T-helper 1 cell treated with Interleukin-12 subunit alpha and Interleukin-12 subunit beta and Interleukin-4 antibody, amounts not matched to agents 30 ng/mL and 1 ng/mL, for 36 hours (primary cell): ENCODE data around the gene SCAPER. TPM values are rescaled to one million over a fixed set of nuclear protein-coding genes. Genes with fewer than 3 reads are reported as not detected.

ENCODE experiments used
- intact Hi-C: fragments of 100-400 bp; cut with micrococcal nuclease; formaldehyde crosslinking; loops from one replicate; pipeline ENCODE4 v1.15.1; 2024
- total RNA-seq: library from RNA; stranded (reverse); gene quantifications from 2 replicates; pipeline ENCODE4 v1.2.3, GENCODE V29; 2022

Gene SCAPER
- total RNA-seq, 1 donor from 2014 or later = 26.1 TPM

- intact Hi-C loops = no loop called here
These were observed 316.1 kb downstream of the SCAPER start for GRCh38 chr15:76588811-76589747.

DNA sequence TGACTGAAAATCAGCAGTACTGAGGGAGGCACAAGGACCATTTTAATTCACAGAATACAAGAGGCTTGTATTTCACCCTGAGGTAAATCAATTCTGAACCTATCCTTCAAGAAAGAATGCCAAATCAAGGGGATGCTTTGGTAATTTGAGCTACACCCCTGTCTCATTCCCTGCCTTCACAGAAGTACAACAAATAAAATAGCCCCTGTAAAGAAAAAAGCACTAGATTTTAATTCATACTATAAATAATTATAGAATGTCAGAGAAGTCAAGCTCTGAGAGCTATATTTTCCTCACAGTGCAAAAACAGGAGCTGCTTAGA lies 319.6 kb downstream of the SCAPER start:
- intact Hi-C loops = no loop called here

GRCh38 chr15:76584868-76585575 lies 320.1 kb downstream of the SCAPER start:
- intact Hi-C loops = no loop called here

GRCh38 chr15:76582550-76582949 lies 322.6 kb downstream of the SCAPER start:
- intact Hi-C loops = no loop called here

DNA sequence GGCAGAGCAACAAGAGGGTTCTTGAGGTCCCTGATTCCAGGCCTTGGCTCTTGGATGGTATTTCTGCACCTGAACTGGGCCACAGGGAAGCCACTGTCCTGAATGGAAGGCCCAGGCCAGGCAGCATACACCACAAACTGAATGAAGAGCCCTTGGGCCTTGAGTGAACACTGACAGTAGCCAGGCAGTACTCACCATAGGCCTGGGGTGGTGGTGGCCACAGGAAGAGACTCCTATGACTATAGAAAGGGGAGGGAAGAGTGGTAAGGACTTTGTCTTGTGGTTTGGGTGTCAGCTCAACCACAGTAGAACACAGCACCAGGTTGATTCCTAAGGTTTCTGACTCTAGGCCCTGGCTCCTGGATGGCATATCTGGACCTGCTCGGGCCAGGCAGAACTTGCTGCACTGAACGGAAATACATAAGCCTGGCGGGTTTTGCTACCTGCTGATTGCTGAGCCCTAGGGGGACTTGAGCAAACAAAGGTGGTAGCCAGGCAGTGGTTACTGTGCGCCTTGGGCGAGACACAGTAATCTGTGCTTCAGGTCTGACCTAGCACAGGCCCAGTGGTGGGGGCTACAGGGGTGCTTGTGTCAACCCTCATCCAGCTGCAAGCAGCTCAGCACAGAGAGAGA lies 327.1 kb downstream of the SCAPER start:
- intact Hi-C loops = no loop called here

- intact Hi-C loops = no loop called here
These were observed 328.4 kb downstream of the SCAPER start for GRCh38 chr15:76576523-76577279.

- intact Hi-C loops = no loop called here
These were observed 329.5 kb downstream of the SCAPER start for GRCh38 chr15:76575679-76576078.

GRCh38 chr15:76575274-76575673 lies 329.9 kb downstream of the SCAPER start:
- intact Hi-C loops = no loop called here

DNA sequence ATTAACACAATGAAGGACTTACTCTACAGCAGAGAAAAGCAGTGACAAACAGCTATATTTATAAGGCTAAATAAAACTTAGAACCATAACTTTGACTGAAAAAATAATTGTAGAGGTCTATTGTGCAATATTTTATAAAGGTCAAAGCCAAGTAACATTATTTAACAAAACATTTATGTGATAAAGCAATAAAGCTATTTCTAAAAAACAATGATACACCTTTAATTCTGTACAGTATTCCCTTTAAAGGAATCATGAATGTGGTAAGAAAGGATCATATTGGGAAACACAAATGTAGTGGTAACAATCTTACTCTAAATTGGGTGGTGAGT lies 332.2 kb downstream of the SCAPER start:
- intact Hi-C loops = no loop called here

GRCh38 chr15:76566276-76566675 lies 338.9 kb downstream of the SCAPER start:
- intact Hi-C loops = no loop called here

DNA sequence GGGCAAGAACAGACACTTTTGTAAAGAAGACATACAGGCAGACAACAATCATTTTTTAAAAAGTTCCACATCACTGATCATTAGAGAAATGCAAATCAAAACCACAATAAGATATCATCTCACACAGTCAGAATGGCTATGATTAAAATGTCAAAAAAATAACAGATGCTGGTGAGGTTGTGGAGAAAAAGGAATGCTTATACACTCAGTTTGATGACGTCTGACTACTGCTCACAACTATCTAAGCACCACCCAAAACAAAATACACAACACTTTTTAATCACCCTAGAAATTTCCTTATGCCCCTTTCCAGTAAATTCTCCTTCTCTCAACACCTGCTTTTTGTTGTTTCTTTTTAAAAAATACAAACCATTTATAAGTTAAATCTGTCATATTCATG lies 339.8 kb downstream of the SCAPER start:
- intact Hi-C loops = no loop called here

DNA sequence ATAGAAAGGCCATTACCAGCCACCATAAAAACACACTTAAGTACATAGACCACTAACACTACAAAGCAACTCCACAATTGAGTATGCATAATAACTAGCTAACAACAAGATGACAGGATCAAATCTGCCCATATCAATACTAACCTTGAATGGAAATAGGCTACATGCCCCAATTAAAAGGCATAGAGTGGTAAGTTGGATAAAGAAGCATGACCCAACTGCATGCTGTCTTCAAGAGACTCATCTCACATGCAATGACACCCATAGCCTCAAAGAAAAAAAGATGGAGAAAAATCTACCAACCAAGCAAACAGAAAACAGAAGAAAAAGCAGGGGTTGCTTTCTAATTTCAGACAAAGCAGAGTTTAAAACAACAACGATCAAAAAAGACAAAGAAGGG lies 349.9 kb downstream of the SCAPER start:
- intact Hi-C loops = no loop called here

- intact Hi-C loops = no loop called here
These were observed 351.6 kb downstream of the SCAPER start for GRCh38 chr15:76553564-76553963.

GRCh38 chr15:76553102-76553501 lies 352.0 kb downstream of the SCAPER start:
- intact Hi-C loops = no loop called here

DNA sequence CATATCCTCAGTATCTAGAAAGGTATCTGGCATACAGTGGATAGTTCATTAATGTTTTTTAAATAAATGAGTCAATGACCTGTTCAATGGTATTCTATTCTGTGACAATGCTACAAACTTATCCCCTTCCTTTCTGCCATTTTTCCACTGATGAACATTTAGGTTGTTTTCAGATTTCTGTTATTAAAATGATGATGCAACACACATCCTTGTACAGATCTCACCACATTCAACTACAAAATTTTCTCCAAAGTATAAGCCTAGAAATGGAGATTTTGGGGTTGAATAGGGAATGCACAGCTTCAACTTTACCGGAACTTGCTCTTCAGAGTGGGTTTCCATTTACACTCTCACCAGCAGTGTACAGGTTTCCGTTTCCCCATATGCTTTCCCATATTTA lies 358.3 kb downstream of the SCAPER start:
- intact Hi-C loops = no loop called here

GRCh38 chr15:76533995-76534394 lies 371.1 kb downstream of the SCAPER start:
- intact Hi-C loops = no loop called here

DNA sequence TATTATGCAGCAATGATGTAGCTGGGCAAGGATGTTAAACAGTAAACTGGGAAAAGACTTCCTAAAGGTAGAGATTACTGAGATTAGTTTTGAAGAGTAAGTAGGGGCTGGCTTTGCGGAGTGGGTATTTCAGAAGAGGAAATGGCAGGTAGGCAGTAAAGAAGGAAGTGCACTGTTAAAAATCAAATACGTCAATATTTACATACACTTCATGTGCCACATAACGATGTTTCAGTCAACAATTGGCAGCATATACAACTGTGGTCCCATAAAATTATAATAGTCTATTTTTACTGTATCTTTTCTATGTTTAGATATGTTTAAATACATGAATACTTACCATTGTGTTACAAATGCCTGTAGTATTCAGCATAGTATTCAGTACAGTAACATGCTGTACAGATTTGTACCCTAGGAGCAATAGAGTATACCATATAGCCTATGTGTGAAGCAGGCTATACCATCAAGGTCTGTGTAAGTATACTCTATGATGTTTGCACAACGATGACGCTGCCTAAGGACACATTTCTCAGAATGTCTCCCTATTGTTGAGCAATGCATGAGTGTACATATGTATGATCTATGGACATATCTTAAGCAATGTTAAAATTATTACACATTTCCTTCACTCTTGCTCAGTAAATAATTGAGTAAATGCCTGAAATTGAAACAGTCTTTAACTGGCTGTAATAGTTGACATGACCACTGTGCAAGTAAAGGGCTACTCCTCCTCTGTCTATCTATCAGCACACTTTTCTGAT lies 371.9 kb downstream of the SCAPER start:
- intact Hi-C loops = no loop called here

GRCh38 chr15:76529911-76530310 lies 375.2 kb downstream of the SCAPER start:
- intact Hi-C loops = no loop called here

DNA sequence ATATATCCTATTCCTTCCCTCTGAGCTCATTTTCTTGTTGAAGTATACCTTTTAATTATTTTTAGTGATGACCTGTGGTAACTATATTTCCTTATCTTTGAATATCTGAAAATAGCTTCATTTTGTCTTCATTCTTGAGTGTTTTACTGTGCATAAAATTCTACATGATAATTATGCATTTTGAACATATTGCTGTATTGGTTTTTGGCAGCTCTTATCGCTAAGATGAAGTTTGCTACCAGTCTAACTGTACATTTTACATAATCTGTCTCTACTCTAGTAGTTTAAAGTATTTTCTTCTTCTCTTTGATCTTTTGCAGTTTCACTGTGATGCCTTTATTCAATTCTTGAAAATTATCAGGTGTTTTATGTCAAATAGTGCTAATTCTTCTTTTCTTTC lies 379.0 kb downstream of the SCAPER start:
- intact Hi-C loops = no loop called here

GRCh38 chr15:76517910-76518309 lies 387.2 kb downstream of the SCAPER start:
- intact Hi-C loops = no loop called here

- intact Hi-C loops = no loop called here
These were observed 390.9 kb downstream of the SCAPER start for GRCh38 chr15:76514282-76514681.
